GM19193 (cell line): ENCODE data around the gene VSIG10L.

Experiments used
- POLR2A ChIP-seq: IDR thresholded peaks from 4 replicates; pipeline ENCODE4 v1.6.1; 2011; ENCODE audit not compliant: insufficient read depth, insufficient read length; ENCODE audit errors: extremely low read depth

The VSIG10L gene

DNA sequence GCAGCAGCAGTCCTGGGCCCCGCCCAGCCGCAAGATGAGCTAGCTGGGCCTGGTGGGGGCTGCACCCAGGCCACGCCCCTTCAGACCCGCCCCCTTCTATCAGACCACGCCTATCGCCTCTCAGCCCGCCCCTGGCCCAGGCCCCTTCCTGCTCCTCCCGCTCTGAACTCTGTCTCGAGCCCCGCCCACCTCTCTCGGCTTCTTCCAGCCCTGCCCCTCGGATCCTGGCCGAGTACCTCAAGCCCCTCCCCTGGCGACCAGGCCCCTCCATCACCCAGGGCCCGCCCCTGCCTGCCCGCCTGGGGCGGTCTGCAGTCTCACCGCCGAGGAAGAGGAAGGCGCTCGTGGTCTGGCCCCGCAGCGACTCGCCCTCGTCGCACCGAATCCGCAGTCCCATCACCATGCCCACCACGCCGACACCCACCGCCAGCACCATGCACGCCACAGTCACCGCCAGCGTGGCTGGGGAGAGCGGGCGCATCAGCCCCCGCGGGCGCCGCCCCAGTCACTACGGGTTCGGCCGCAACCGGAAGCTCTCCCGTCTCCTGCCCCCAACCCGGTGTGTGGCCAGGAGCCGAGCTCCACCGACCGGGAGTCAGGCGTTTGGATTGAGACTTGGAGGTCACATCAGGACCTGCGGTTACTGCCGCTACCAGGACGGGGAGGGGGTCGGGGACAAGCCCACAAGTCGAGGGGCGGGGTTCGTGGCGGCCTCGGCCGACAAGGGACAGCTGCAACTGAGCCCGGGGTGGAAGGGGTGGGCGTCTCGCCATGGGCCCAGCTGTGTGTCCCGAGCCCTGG lies 25.8 kb upstream of the VSIG10L start:
- peak; percentile 67 for TF ChIP-seq POLR2A

DNA sequence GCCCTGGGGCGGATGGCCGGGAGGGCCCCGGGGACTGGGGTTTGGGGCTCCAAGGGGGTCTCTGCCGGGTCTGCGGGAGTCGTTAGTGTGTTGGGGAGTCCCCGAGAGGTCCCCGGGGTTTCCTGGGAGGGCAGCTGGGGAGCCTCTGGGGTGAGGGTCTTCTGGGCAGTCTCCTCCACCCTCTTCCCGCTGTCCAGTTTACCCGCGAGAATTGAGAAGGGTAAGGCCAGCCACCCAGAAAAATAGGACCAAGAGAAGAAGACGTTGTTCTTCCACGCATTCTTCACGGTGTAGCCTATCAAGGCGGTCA lies 25.3 kb upstream of the VSIG10L start:
- TF ChIP-seq POLR2A, result peak; percentile 14

DNA sequence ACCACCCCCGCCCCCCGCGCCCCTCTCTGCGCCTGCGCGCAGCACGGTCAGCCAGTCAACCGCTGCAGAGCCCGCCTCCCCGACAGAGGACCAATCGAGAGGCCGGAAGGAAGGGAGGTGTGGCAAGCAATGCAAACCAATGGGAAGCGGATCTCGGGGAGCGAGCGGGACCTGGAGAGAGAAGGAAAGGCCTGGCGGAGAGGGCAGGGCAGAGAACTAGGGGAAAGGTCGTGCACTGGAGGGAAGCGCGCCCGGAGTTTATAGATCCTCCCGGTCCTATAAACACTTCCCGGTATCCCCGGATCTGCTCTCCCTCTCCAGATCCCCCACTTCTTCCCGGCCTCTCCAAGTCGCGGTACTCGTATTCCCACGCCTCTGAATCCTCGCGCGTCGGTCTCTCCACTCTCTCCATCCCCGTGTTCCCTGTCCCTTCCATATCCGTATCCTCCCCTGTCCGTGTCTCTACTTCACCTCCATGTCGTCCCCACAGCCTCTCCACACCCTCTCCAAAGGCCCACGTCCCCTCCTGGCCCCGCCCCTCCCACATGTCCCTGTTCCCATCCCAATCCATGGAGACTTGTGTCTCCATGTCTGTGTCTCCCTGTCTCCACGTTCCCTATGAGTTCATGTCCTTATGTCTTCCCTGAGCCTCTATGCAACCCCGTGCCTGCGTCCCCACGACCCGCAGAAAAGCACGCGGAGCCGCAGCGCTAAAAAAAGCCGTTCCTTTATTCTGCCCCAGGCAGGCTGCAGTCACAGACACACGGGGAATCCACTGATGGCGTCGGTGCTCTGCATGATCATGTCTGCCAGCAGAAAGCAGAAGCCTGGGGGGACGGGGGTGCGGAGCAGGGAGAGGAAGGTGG lies 24.7 kb upstream of the VSIG10L start:
- TF ChIP-seq POLR2A, result peak; percentile 65

GRCh38 chr19:51365965-51366388 lies 24.0 kb upstream of the VSIG10L start, which contains the start of gene ETFB:
Gene ETFB, minus strand, starts transcription at chr19:51366388. Its CDS starts 62 bp downstream, at chr19:51366326.
- TF ChIP-seq POLR2A, result peak; percentile 71

DNA sequence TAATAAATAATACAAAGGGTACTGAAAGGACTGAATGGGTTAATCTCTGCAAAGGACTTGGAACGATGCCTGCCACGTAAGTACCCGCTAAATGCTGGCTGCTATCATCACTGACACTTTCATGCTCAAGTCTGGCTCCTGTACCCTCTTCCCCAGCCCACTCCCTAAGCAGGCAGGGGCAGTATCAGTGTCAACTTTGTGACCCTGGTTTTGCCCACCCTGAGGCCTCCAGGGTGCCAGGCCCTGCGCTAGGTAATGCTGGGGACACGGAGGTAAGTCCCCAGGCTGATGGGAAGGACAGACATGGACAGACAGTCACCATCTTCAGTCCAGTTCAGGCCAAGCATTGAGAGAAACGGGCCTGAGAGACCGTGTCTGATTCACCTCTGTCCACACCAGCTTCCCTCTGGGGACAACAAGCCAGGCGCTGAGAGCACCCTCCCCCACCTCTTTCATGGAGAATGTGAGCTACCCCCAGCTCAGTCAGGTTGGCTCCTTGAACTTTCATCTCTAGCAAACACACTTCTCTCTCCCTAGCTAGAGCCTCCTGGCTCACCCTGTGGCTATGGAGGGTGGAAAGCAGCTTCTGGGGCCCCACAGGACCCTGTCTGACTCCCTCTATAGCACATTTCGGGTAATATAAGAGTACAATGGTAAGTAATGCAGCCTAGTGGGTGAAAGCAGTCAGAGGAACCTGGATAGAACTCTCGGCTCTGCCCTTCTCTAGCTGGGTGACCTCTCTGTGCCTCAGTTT lies 23.4 kb upstream of the VSIG10L start:
- TF ChIP-seq POLR2A, result no peak

GRCh38 chr19:51364200-51365106 lies 22.5 kb upstream of the VSIG10L start:
- no peak for TF ChIP-seq POLR2A

GRCh38 chr19:51361239-51361638 lies 19.3 kb upstream of the VSIG10L start:
- TF ChIP-seq POLR2A, result no peak

- TF ChIP-seq POLR2A, result no peak
Observed at GRCh38 chr19:51359294-51359693, 17.4 kb upstream of the VSIG10L start.

DNA sequence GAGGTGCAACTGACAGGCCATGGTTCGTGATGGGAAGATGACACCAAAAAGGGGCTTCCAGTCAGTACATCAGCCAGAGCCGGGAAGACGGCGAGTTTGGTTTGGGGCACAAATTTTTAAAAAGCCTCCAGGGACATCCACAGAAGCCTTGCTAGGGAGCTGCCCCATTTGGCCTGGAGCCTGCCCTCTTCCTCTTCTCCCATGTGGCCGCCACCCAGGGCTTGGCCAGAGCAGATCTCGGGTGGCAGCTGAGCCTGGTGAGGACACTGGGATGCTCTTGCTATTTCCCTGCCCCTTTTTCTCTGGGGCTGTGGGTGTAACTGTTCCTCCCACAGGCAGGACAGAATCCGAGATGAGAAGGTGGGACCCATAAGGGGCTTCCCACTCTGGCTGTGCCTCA lies 16.0 kb upstream of the VSIG10L start:
- no peak for TF ChIP-seq POLR2A

DNA sequence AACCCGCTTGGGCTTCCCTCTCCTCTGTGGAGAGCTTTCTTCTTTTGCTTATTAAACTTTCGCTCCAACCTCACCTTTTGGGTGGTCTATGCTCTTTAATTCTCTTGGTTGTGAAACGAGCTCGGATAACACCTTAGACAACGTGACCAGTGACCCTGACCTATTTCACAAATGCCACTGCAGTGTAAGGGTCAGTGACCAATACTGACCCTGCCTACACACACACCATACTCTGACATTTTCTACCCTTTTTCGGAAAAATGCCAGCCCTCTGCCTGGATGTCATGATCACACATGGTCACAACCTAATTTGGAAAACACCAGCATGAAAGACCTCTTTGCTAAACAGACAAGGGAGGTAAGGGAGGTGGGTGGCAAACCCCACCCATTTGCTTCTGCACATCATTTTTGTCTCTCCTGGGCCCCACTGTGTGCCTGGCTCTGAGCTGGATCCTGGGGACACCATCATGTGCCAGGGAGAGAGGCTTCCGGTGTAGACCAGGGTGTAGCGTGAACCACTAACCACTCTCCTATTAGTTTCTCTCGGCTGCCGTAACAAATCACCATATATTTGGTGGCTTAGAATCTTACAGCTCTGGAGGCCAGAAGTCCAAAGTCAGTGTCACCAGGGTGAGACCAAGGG lies 14.3 kb upstream of the VSIG10L start:
- TF ChIP-seq POLR2A, result no peak

DNA sequence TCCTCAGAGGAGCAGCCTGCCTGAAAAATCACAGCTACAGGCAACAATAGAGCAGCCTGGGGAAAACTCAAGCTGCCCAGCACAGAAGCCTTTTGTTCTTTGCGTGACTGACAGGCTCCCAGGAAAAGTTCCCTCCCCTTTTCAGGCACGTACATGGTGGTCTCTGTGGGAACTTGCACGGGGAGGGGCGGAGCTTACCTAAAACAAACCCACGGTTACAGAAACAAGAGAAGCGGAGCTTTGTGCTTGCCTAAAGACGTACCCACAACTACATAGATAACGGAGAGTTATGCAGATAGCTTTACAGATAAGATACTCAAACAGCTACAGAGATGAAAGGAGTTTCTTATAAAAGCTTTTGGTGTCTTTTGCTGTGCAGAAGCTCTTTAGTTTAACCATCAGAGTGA lies 12.8 kb upstream of the VSIG10L start:
- TF ChIP-seq POLR2A, result no peak

GRCh38 chr19:51354103-51354741 lies 12.3 kb upstream of the VSIG10L start:
- TF ChIP-seq POLR2A, result no peak

DNA sequence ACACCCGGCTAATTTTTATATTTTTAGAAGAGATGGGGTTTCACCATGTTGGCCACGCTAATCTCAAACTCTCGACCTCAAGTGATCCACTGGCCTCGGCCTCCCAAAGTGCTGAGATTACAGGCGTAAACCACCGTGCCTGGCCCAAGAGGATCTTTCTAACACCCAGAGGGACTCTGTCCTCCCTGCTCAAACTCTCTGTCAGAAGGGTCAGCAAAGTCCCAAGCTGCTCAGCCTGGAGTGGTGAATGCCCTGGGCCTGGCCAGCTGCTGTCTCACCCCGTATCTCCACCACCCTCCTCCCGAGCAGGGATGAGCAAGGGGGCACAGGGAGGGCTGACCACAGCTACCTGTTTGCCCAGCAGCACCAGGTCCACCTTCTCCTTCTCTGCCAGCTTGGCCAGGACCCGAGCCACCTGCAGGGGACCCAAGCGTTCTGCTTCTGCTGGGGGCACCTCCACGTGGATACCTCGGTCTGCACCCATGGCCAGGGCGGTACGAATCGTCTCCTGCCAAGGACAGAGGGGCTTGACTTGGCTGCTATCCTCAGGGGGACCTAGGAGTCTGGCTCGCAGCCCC lies 10.9 kb upstream of the VSIG10L start:
- no peak for TF ChIP-seq POLR2A
